ENCODE results near the gene KRTAP15-1. TPM values are rescaled to one million over a fixed set of nuclear protein-coding genes. Genes with fewer than 3 reads are reported as not detected.

Gene KRTAP15-1
- total and polyA plus RNA-seq, 2 experiments from 2014 or later: not detected

DNA sequence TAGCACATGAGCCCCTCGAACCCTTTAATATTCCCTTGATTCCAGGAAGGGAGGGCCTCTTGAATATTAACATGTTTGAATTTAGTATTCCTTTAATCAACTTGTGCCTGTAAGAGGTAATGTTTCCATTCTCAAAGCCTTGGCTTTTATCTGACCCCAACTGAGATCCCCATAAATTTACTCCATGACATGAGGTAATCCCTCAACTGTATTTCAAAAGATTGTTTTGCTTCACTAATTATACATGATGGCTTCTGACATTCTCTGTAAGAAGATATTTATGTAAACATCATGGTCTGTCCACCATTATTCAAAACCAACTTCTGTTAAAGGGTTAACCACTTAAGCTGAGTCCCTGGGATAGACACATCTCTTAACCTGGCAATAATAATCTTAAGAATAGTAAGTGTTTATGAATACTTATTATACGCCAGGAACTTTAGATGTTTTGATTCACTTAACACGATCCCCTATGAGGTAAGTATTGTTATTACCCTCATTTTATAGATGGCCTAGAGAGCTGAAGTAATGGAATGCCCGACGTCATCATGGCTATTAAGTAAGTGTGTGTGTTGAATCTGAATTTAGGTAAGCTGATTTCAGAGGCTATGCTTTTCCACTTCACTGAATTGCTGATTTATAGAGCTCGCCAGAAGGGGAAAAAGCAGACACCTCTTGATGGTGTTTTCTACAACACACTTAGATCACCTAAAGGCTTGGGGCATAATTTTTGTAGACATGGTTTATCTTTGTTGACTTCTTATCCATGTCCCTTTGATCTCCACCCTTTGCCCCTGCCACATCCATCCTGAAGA lies 29.0 kb downstream of the KRTAP15-1 start:
- Histone ChIP-seq H3F3A (replicated peaks; ENCODE audit: low read depth) (no peaks in the 10 kb centered on the region), H3K36me3 (ENCODE audit: insufficient read depth) (no peaks in the 10 kb centered on the region), H3K27me3 (ENCODE audit: insufficient read depth) (no peaks in the 10 kb centered on the region), H3K4me1 (ENCODE audit: insufficient read depth) (no peaks in the 10 kb centered on the region), H3K4me2 (no peak overlapping the region), H3K4me3 (no peak overlapping the region), H2AFZ (no peak overlapping the region), H3K9me2 (ENCODE audit: insufficient read depth) (no peaks in the 10 kb centered on the region), H3K27ac (ENCODE audit: low read depth) (no peak overlapping the region), H4K20me1 (replicated peaks; ENCODE audit: insufficient read depth) (no peaks in the 10 kb centered on the region), H3K79me2 (replicated peaks; ENCODE audit: insufficient read depth) (no peaks in the 10 kb centered on the region)
- H3K36me3 Mint-ChIP-seq (ENCODE audit: low read depth): no peaks in the 10 kb centered on the region
- no peaks in the 10 kb centered on the region; the same call in 2 of the 3 replicates for H3K9me3 Mint-ChIP-seq
- no peak overlapping the region for H3K27ac Mint-ChIP-seq
- H3K4me1 Mint-ChIP-seq: no peaks in the 10 kb centered on the region
- peaks cover 1% of the 10 kb centered on the region for H3K27me3 Mint-ChIP-seq (ENCODE audit: insufficient read depth, low read depth, poor library complexity)
- no peak for ATAC-seq
- TF ChIP-seq CREB1 (CRISPR knock-in tag; IDR thresholded peaks at IDR 0.05; ENCODE audit: low read depth) (no peak), STAT1 (IDR thresholded peaks at IDR 0.05; ENCODE audit: unreplicated experiment) (no peak), NANOG (IDR thresholded peaks at IDR 0.05; ENCODE audit: borderline replicate concordance) (no peak), EZH2phosphoT487 (IDR thresholded peaks at IDR 0.05; ENCODE audit: unreplicated experiment) (no peak), EZH2 (IDR thresholded peaks at IDR 0.05; ENCODE audit: low read depth, unreplicated experiment) (no peak)
- TF ChIP-seq, protein P1, sequence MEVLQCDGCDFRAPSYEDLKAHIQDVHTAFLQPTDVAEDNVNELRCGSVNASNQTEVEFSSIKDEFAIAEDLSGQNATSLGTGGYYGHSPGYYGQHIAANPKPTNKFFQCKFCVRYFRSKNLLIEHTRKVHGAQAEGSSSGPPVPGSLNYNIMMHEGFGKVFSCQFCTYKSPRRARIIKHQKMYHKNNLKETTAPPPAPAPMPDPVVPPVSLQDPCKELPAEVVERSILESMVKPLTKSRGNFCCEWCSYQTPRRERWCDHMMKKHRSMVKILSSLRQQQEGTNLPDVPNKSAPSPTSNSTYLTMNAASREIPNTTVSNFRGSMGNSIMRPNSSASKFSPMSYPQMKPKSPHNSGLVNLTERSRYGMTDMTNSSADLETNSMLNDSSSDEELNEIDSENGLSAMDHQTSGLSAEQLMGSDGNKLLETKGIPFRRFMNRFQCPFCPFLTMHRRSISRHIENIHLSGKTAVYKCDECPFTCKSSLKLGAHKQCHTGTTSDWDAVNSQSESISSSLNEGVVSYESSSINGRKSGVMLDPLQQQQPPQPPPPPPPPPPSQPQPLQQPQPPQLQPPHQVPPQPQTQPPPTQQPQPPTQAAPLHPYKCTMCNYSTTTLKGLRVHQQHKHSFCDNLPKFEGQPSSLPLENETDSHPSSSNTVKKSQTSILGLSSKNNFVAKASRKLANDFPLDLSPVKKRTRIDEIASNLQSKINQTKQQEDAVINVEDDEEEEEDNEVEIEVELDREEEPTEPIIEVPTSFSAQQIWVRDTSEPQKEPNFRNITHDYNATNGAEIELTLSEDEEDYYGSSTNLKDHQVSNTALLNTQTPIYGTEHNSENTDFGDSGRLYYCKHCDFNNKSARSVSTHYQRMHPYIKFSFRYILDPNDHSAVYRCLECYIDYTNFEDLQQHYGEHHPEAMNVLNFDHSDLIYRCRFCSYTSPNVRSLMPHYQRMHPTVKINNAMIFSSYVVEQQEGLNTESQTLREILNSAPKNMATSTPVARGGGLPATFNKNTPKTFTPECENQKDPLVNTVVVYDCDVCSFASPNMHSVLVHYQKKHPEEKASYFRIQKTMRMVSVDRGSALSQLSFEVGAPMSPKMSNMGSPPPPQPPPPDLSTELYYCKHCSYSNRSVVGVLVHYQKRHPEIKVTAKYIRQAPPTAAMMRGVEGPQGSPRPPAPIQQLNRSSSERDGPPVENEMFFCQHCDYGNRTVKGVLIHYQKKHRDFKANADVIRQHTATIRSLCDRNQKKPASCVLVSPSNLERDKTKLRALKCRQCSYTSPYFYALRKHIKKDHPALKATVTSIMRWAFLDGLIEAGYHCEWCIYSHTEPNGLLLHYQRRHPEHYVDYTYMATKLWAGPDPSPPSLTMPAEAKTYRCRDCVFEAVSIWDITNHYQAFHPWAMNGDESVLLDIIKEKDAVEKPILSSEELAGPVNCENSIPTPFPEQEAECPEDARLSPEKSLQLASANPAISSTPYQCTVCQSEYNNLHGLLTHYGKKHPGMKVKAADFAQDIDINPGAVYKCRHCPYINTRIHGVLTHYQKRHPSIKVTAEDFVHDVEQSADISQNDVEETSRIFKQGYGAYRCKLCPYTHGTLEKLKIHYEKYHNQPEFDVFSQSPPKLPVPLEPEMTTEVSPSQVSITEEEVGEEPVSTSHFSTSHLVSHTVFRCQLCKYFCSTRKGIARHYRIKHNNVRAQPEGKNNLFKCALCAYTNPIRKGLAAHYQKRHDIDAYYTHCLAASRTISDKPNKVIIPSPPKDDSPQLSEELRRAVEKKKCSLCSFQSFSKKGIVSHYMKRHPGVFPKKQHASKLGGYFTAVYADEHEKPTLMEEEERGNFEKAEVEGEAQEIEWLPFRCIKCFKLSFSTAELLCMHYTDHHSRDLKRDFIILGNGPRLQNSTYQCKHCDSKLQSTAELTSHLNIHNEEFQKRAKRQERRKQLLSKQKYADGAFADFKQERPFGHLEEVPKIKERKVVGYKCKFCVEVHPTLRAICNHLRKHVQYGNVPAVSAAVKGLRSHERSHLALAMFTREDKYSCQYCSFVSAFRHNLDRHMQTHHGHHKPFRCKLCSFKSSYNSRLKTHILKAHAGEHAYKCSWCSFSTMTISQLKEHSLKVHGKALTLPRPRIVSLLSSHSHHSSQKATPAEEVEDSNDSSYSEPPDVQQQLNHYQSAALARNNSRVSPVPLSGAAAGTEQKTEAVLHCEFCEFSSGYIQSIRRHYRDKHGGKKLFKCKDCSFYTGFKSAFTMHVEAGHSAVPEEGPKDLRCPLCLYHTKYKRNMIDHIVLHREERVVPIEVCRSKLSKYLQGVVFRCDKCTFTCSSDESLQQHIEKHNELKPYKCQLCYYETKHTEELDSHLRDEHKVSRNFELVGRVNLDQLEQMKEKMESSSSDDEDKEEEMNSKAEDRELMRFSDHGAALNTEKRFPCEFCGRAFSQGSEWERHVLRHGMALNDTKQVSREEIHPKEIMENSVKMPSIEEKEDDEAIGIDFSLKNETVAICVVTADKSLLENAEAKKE (CRISPR knock-in tag; IDR thresholded peaks at IDR 0.05): no peak
- TF ChIP-seq, protein P2, sequence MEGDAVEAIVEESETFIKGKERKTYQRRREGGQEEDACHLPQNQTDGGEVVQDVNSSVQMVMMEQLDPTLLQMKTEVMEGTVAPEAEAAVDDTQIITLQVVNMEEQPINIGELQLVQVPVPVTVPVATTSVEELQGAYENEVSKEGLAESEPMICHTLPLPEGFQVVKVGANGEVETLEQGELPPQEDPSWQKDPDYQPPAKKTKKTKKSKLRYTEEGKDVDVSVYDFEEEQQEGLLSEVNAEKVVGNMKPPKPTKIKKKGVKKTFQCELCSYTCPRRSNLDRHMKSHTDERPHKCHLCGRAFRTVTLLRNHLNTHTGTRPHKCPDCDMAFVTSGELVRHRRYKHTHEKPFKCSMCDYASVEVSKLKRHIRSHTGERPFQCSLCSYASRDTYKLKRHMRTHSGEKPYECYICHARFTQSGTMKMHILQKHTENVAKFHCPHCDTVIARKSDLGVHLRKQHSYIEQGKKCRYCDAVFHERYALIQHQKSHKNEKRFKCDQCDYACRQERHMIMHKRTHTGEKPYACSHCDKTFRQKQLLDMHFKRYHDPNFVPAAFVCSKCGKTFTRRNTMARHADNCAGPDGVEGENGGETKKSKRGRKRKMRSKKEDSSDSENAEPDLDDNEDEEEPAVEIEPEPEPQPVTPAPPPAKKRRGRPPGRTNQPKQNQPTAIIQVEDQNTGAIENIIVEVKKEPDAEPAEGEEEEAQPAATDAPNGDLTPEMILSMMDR (conservative IDR thresholded peaks at IDR 0.05; ENCODE audit: low read depth in 2 of 2): no peak
- DNase-seq (ENCODE audit: low spot score): no peak
- no peak overlapping the region for H3K4me3 Mint-ChIP-seq
